Subcutaneous abdominal adipose tissue (tissue), 5 donors: ENCODE results near the gene RNF8.
A peak's percentile ranks its signal among the peaks of the same experiment; 100 is the strongest.

Experiments used
- H3K27ac ChIP-seq: one replicate; pipeline ENCODE4 v1.7.0; 2013; ENCODE audit warnings: low read depth, mild to moderate bottlenecking, inconsistent platforms, low read length, moderate library complexity
- H3K27me3 ChIP-seq, 5 donors: one replicate each; pipeline ENCODE4 v1.7.0; 2013; ENCODE audit warnings: low read length in 5 of 5, inconsistent platforms in 1 of 5; ENCODE audit not compliant: control insufficient read depth in 5 of 5, insufficient read depth in 4 of 5
- H3K36me3 ChIP-seq, 5 donors: one replicate each; pipeline ENCODE4 v1.7.0; 2013; ENCODE audit warnings: low read length in 5 of 5; ENCODE audit not compliant: control insufficient read depth in 5 of 5, insufficient read depth in 5 of 5
- H3K4me1 ChIP-seq, 5 donors: one replicate each; pipeline ENCODE4 v1.7.0; 2013; ENCODE audit warnings: low read length in 5 of 5, mild to moderate bottlenecking in 3 of 5, moderate library complexity in 1 of 5; ENCODE audit not compliant: control insufficient read depth in 5 of 5, insufficient read depth in 5 of 5
- H3K4me3 ChIP-seq, 5 donors: one replicate each; pipeline ENCODE4 v1.7.0; 2013; ENCODE audit warnings: low read length in 5 of 5, low read depth in 1 of 5
- H3K9ac ChIP-seq, 5 donors: one replicate each; pipeline ENCODE4 v1.7.0; 2013; ENCODE audit warnings: low read length in 5 of 5, mild to moderate bottlenecking in 4 of 5, moderate library complexity in 3 of 5
- H3K9me3 ChIP-seq, 5 donors: one replicate each; pipeline ENCODE4 v1.7.0; 2013; ENCODE audit warnings: low read length in 5 of 5; ENCODE audit not compliant: control insufficient read depth in 5 of 5
- donor health status: healthy.
- donor health status: healthy.
- donor health status: healthy.
- donor health status: healthy.
- donor health status: healthy.

Gene RNF8

DNA sequence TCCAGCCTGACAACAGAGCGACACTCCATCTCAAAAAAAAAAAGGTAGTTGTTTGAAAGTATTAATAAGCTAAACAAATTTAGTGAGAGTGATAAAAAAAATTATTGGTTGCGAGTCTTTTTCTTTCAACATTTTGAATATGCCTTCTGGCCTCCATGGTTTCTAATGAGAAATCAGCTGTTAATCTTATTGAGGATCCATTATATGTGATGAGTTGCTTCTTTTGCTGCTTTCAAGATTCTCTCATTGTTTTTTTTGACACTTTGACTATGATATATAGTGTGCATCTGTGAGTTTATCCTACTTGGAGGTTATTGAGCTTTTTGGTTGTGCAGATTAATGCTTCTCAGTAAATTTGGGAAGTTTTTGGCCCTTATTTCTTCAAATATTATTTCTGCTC, 63.6 kb downstream of the RNF8 start:
- H3K36me3 ChIP-seq: no peaks in the 10 kb centered on the region
- no peak overlapping the region for H3K27ac ChIP-seq
- H3K4me3 ChIP-seq: no peak overlapping the region
- H3K9ac ChIP-seq: no peak overlapping the region
- no peaks in the 10 kb centered on the region for H3K4me1 ChIP-seq
- no peaks in the 10 kb centered on the region for H3K27me3 ChIP-seq
- peaks cover 0 to 5% (median 0%) of the 10 kb centered on the region in 5 donors for H3K9me3 ChIP-seq

- no peaks in the 10 kb centered on the region for H3K4me1 ChIP-seq
- H3K36me3 ChIP-seq: no peaks in the 10 kb centered on the region
- no peaks in the 10 kb centered on the region for H3K27me3 ChIP-seq
- H3K27ac ChIP-seq: no peak overlapping the region
- peaks cover 0 to 5% (median 0%) of the 10 kb centered on the region in 5 donors for H3K9me3 ChIP-seq
- H3K4me3 ChIP-seq: no peak overlapping the region
- no peak overlapping the region for H3K9ac ChIP-seq
These were observed 64.9 kb downstream of the RNF8 start for GRCh38 chr6:37418722-37419121.

- no peaks in the 10 kb centered on the region for H3K9me3 ChIP-seq
- H3K27ac ChIP-seq: no peak overlapping the region
- H3K4me1 ChIP-seq: no peaks in the 10 kb centered on the region
- H3K9ac ChIP-seq: no peak overlapping the region
- H3K4me3 ChIP-seq: no peak overlapping the region
- peaks cover 0 to 4% (median 0%) of the 10 kb centered on the region in 5 donors for H3K27me3 ChIP-seq
- no peaks in the 10 kb centered on the region for H3K36me3 ChIP-seq
These were observed 72.5 kb downstream of the RNF8 start for GRCh38 chr6:37426058-37426944.

GRCh38 chr6:37426945-37427510, 73.2 kb downstream of the RNF8 start:
- Histone ChIP-seq H3K9ac (no peak overlapping the region), H3K27me3 (peaks cover 0 to 4% (median 0%) of the 10 kb centered on the region in 5 donors), H3K27ac (no peak overlapping the region), H3K4me1 (no peaks in the 10 kb centered on the region), H3K4me3 (no peak overlapping the region), H3K36me3 (no peaks in the 10 kb centered on the region), H3K9me3 (no peaks in the 10 kb centered on the region)

DNA sequence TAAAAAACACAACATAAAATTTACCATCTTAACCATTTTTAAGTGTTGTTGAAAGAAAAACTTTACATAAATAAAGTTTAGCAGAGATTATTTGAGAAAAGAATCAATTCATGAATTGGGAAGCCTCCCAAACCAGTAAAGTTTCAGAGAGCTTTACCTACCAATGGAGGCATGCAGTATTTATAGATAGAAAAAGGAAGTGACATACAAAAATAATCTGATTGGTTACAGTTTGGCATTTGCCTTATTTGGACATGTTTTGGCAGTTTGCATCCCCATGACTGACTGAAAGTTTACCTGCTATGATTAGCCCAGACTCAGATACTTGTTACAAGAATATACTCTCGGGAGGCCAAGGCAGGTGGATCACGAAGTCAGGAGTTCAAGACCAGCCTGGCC, 75.6 kb downstream of the RNF8 start:
- Histone ChIP-seq H3K4me1 (peaks cover 0 to 17% (median 16%) of the 10 kb centered on the region in 5 donors), H3K36me3 (no peaks in the 10 kb centered on the region), H3K27ac (no peak overlapping the region), H3K9ac (no peak overlapping the region), H3K27me3 (peaks cover 0 to 4% (median 0%) of the 10 kb centered on the region in 5 donors), H3K9me3 (no peaks in the 10 kb centered on the region), H3K4me3 (no peak overlapping the region)

- Histone ChIP-seq H3K9me3 (no peaks in the 10 kb centered on the region), H3K4me1 (peaks cover 0 to 20% (median 17%) of the 10 kb centered on the region in 5 donors), H3K27ac (peak overlapping the region; percentile 79), H3K4me3 (peak overlapping the region; percentile 74 to 97 (median 90)), H3K36me3 (peaks cover 7 to 23% (median 18%) of the 10 kb centered on the region in 5 donors), H3K9ac (peak overlapping the region; percentile 40 to 99 (median 92)), H3K27me3 (no peaks in the 10 kb centered on the region)
These were observed 78.8 kb downstream of the RNF8 start for GRCh38 chr6:37432590-37432915.

GRCh38 chr6:37432916-37433656, 79.3 kb downstream of the RNF8 start, which contains the start of gene CMTR1:
TSS of gene CMTR1 (plus strand) at chr6:37433221. CDS start at chr6:37435630, 2,409 bp downstream.
- Histone ChIP-seq H3K4me1 (peaks cover 0 to 20% (median 17%) of the 10 kb centered on the region in 5 donors), H3K4me3 (peak within 1 kb of the TSS; percentile 74 to 97 (median 90)), H3K36me3 (peaks cover 10 to 28% (median 23%) of the 10 kb centered on the region in 5 donors), H3K9ac (peak within 1 kb of the TSS; percentile 65 to 99 (median 92)), H3K27ac (peak within 1 kb of the TSS; percentile 79), H3K27me3 (no peaks in the 10 kb centered on the region), H3K9me3 (no peaks in the 10 kb centered on the region)

- Histone ChIP-seq H3K36me3 (peaks cover 15 to 35% (median 29%) of the 10 kb centered on the region in 5 donors), H3K27ac (peak overlapping the region; percentile 79), H3K27me3 (no peaks in the 10 kb centered on the region), H3K9me3 (no peaks in the 10 kb centered on the region), H3K4me1 (peaks cover 0 to 20% (median 17%) of the 10 kb centered on the region in 5 donors), H3K9ac (peak overlapping the region; percentile 65 to 99 (median 92)), H3K4me3 (peak overlapping the region; percentile 74 to 97 (median 90))
These were observed 80.0 kb downstream of the RNF8 start for GRCh38 chr6:37433657-37434271.

DNA sequence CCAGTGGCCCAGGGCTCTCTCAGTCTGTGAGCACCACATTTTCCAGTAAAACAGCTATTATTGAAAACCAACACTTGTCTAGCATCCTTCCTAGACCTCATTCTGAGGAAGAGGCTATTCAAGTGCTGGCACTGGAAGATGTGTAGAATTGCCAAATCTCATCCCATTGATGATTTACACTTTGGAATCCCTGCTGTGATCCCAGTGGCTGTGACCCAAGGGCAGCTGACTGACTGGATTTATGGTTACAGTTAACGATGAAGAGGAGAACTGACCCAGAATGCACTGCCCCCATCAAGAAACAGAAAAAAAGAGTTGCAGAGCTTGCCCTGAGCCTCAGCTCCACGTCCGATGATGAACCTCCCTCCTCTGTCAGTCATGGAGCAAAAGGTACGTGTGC, 81.6 kb downstream of the RNF8 start:
- Histone ChIP-seq H3K4me1 (peaks cover 0 to 20% (median 17%) of the 10 kb centered on the region in 5 donors), H3K9ac (no peak overlapping the region), H3K4me3 (no peak overlapping the region), H3K27me3 (no peaks in the 10 kb centered on the region), H3K9me3 (no peaks in the 10 kb centered on the region), H3K36me3 (peaks cover 22 to 50% (median 31%) of the 10 kb centered on the region in 5 donors), H3K27ac (no peak overlapping the region)
